ENCODE results near the gene ZNF296. TPM values are rescaled to one million over a fixed set of nuclear protein-coding genes. Genes with fewer than 3 reads are reported as not detected.
A peak's percentile ranks its signal among the peaks of the same experiment; 100 is the strongest.

Gene ZNF296
- total RNA-seq, 1 donor from 2014 or later: 0.70 TPM

GRCh38 chr19:45087531-45087930 is 11.3 kb upstream of the ZNF296 start:
- peaks cover 9% of the 10 kb centered on the region for H3K4me1 Mint-ChIP-seq (ENCODE audit: unreplicated experiment)
- H3K27ac Mint-ChIP-seq (ENCODE audit: unreplicated experiment): no peak overlapping the region
- TF ChIP-seq CTCF (IDR thresholded peaks at IDR 0.05): no peak
- no peak for DNase-seq (ENCODE audit: extremely low spot score, unreplicated experiment)
- no peaks in the 10 kb centered on the region for H3K27me3 Mint-ChIP-seq (ENCODE audit: unreplicated experiment)
- no peak overlapping the region for H3K4me3 Mint-ChIP-seq (ENCODE audit: unreplicated experiment)
- no peaks in the 10 kb centered on the region for H3K9me3 Mint-ChIP-seq (ENCODE audit: unreplicated experiment)
- peaks cover 13% of the 10 kb centered on the region for H3K36me3 Mint-ChIP-seq (ENCODE audit: unreplicated experiment)

GRCh38 chr19:45086480-45086879 is 10.2 kb upstream of the ZNF296 start:
- TF ChIP-seq CTCF (IDR thresholded peaks at IDR 0.05): no peak
- DNase-seq (ENCODE audit: extremely low spot score, unreplicated experiment): no peak
- H3K36me3 Mint-ChIP-seq (ENCODE audit: unreplicated experiment): peaks cover 20% of the 10 kb centered on the region

GRCh38 chr19:45082170-45082569 is 5.9 kb upstream of the ZNF296 start:
- Mint-ChIP-seq H3K9me3 (ENCODE audit: unreplicated experiment) (no peaks in the 10 kb centered on the region), H3K4me3 (ENCODE audit: unreplicated experiment) (peak overlapping the region; percentile 48), H3K36me3 (ENCODE audit: unreplicated experiment) (peaks cover 10% of the 10 kb centered on the region), H3K4me1 (ENCODE audit: unreplicated experiment) (peaks cover 20% of the 10 kb centered on the region), H3K27me3 (ENCODE audit: unreplicated experiment) (no peaks in the 10 kb centered on the region), H3K27ac (ENCODE audit: unreplicated experiment) (no peak overlapping the region)
- no peak for DNase-seq (ENCODE audit: extremely low spot score, unreplicated experiment)
- TF ChIP-seq CTCF (IDR thresholded peaks at IDR 0.05): no peak

More at GRCh38 chr19:45086480-45086879, 10.2 kb upstream of the ZNF296 start:
- Mint-ChIP-seq H3K4me3 (ENCODE audit: unreplicated experiment) (no peak overlapping the region), H3K4me1 (ENCODE audit: unreplicated experiment) (peaks cover 10% of the 10 kb centered on the region), H3K27me3 (ENCODE audit: unreplicated experiment) (no peaks in the 10 kb centered on the region), H3K9me3 (ENCODE audit: unreplicated experiment) (no peaks in the 10 kb centered on the region), H3K27ac (ENCODE audit: unreplicated experiment) (no peak overlapping the region)

GRCh38 chr19:45079911-45080370 is 3.7 kb upstream of the ZNF296 start:
- no peak for DNase-seq (ENCODE audit: extremely low spot score, unreplicated experiment)
- Mint-ChIP-seq H3K27me3 (ENCODE audit: unreplicated experiment) (no peaks in the 10 kb centered on the region), H3K27ac (ENCODE audit: unreplicated experiment) (peak overlapping the region; percentile 90), H3K4me3 (ENCODE audit: unreplicated experiment) (peak overlapping the region; percentile 94), H3K4me1 (ENCODE audit: unreplicated experiment) (peaks cover 28% of the 10 kb centered on the region), H3K9me3 (ENCODE audit: unreplicated experiment) (no peaks in the 10 kb centered on the region), H3K36me3 (ENCODE audit: unreplicated experiment) (peaks cover 7% of the 10 kb centered on the region)
- TF ChIP-seq CTCF (IDR thresholded peaks at IDR 0.05): no peak

- H3K27ac Mint-ChIP-seq (ENCODE audit: unreplicated experiment): peak within 1 kb of the TSS; percentile 90
- no peaks in the 10 kb centered on the region for H3K9me3 Mint-ChIP-seq (ENCODE audit: unreplicated experiment)
- TF ChIP-seq CTCF (IDR thresholded peaks at IDR 0.05): peak; percentile 11
- H3K27me3 Mint-ChIP-seq (ENCODE audit: unreplicated experiment): no peaks in the 10 kb centered on the region
- DNase-seq (ENCODE audit: extremely low spot score, unreplicated experiment): peak; percentile 93
- peaks cover 30% of the 10 kb centered on the region for H3K4me1 Mint-ChIP-seq (ENCODE audit: unreplicated experiment)
- peak within 1 kb of the TSS; percentile 94 for H3K4me3 Mint-ChIP-seq (ENCODE audit: unreplicated experiment)
- peaks cover 7% of the 10 kb centered on the region for H3K36me3 Mint-ChIP-seq (ENCODE audit: unreplicated experiment)
Measured at GRCh38 chr19:45079063-45079910, 3.0 kb upstream of the ZNF296 start, which contains the start of gene GEMIN7. Gene GEMIN7 (plus strand): TSS chr19:45079260. CDS start chr19:45090115, 10,855 bp downstream.

All from osteocyte (in vitro differentiated cells).